GM18508 (cell line): Measurements from ENCODE around the gene OR5K2.

Source experiments
- ATAC-seq: cut with Tn5 transposase; IDR thresholded peaks from one replicate; pipeline ENCODE4 v1.9.1; 2021; ENCODE audit warnings: moderate number of reproducible peaks; ENCODE audit not compliant: insufficient read depth, unreplicated experiment

Gene OR5K2

DNA sequence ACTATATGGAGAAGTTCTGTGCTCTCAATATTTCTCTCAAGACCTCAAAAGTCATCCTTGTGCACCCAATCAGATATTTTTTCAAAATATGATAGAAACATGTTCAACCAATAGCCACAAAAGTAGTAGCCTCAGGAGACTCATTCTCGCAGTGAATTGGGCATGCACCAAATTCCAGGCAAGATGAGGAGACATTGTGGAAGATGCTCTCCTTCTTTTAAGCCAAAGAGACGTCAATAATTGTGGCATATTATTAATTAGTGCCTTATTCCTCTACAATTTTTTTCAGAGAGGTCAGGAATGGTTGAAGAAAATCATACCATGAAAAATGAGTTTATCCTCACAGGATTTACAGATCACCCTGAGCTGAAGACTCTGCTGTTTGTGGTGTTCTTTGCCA lies at the start of gene OR5K2:
TSS of gene OR5K2 (plus strand) at position 301 of the 400 bp plus-strand sequence. CDS start at position 301, 0 bp downstream.
- ATAC-seq = no peak

DNA sequence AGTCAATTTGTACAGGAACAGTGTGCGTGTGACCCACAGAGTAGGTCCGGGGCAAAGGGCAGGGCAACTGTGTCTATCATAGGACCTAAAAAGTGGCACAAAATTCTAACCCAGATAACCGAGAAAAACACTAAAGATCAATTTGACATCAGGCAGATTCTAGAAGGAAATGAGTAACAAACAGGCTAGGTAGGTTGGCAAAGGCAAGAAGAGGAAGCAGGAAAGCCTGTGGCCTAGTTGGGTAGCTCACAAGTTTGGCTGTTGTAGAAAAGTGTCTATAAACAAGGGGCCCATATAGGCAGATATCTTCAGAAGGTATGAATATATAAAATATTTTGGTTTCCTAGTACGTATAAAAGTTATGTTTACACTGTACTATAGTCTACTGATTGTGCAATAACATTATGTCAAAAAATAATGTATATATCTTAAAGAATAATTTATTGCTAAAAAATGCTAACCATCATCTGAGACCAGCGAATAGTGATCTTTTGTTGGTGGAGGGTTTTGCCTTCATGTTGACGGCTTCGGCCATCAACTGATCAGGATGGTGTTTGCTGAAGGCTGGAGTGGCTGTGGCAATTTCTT lies 47.8 kb upstream of the OR5K2 start:
- ATAC-seq = no peak

DNA sequence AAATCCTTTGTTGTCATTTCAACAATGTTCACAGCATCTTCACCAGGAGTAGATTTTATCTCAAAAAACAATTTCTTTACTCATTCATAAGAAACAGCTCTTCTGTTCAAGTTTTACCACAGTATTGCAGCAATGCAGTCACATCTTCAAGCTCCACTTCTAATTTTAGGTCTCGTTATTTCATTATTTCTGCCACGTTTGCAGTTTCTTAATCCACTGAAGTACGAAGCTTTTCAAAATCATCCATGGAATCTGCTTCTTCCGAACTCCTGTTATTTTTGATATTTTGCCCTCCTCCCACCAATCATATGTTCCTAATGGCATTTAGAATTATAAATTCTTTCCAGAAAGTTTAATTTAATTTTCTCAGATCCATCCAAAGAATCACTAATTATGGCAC lies 47.1 kb upstream of the OR5K2 start:
- no peak for ATAC-seq

DNA sequence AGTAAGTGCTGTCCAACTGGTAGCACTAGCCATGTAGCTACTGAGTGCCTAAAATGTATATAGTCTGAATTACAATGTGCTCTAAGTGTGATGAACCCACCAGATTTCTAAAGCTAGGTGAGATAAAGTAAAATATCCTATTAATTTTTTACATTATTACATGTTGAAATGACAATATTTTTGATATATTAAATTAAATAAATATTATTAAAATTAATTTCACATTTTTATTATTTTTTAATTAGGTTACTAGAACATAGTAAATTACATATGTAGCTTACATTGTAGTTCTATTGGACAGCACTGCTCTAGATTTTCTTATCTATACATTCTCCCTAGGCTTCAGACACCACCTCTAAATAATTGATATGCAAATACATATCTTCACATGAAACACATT lies 43.7 kb upstream of the OR5K2 start:
- no peak for ATAC-seq

DNA sequence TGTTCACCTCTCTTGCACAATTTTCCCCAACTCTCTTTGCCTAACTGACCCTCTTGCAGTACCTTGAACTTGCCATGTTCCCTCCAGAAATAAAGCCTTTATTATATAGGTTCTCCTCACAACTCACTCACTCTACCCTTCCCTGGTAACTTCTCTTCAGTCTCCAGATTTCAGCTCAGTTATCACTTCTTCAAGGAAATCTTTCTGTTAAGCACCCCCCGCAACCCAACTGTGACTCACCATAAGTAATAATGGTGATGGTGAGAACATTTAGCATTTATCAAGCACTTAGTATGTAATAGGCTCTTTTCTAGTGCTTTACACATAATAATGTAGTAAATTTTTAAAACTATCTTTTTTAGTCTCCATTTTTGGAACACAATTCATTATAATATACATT lies 42.6 kb upstream of the OR5K2 start:
- ATAC-seq = no peak

DNA sequence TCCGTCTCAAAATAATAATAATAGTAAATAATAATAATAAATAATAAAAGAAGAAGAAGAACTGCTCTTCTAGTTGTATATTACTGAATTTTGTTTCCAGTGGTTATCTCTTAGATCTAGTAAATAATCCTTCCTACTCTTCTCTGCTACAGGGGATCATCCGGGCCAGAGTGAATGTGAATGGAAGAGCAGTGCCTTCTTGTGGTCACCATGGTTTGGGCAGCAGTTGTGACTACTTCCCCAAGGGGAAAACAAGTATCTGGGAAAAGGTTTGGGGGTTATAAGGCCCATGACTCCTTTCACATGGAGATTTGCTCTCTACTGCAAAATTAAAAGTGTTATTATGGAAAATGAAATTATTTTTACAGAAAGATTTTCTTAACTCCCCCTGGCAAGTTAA lies 39.9 kb upstream of the OR5K2 start:
- ATAC-seq = no peak

DNA sequence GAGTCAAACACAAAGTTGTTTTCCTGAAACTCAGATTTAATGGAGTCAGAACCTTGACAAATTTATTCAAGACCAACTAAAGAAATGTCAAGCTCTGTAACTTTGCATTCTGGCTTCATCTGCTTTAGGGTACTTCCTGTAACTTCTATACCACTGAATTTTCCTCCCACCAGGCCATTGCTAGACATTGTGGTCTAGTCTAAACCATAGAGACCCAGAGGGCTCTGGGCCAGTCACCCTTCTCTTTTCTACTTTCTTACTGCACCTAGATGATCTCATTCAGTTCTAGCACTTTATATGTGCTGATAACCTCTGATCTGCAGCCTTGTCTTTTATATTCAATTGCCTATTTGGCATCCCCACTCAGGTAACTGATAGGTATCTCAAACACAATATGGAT lies 37.3 kb upstream of the OR5K2 start:
- ATAC-seq = no peak

DNA sequence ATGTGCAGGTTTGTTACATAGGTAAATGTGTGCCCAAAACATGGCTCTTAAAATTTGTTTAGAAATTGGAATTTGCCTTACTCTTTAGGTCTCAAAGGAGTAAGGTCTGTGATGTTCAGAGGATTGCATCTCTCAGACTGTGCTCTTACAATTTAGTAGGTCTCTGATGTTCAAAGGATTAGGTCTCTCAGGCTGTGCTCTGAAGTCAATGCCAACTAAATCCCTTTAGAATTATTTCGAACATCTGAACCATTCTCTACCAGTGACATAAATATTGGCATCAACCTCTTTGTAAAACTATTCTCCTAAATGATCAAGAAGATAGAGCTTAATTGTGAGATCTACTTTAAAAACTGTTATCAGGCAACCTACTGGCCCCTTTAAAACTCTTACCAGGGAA lies 34.6 kb upstream of the OR5K2 start, which contains the start of gene OR5K1:
TSS of gene OR5K1 (plus strand) at position 301 of the 400 bp plus-strand sequence. CDS start 6,376 bp downstream, outside the sequence.
- ATAC-seq = no peak

DNA sequence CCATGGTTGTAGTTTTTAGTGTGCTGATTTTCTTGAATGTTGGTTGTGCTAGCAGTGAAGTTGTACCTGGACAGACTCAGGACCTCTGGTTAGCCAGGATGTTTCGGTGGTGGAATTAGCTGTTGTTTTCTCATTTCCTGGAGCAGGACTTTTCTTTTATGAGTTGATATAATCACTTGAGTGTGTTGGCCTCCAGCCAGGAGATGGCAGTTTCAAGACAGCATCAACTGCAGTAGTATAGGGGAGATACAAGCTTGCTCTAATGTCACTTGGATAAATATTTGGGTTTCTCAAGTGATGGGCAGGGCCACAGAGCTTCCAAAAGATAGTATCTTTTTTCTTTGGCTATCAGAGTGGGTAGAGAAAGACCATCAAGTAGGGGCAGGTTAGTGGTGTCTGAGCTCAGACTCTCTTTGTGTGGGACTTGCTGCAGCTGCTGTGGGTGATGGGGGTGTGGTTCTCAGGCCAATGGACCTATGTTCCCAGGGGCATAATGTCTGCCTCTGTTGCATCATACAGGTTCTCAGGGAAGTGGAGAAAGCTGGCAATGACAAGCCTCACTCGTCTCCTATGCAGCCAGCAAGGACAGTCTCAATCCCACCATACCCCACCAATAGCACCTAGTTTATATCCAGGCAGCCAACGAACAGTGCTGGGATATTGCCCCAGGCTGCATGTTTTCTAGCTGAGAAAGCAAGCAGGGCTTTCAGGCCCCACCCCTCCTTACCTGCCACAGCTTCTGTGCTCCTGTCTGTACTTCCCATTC lies 14.6 kb upstream of the OR5K2 start:
- ATAC-seq = no peak

DNA sequence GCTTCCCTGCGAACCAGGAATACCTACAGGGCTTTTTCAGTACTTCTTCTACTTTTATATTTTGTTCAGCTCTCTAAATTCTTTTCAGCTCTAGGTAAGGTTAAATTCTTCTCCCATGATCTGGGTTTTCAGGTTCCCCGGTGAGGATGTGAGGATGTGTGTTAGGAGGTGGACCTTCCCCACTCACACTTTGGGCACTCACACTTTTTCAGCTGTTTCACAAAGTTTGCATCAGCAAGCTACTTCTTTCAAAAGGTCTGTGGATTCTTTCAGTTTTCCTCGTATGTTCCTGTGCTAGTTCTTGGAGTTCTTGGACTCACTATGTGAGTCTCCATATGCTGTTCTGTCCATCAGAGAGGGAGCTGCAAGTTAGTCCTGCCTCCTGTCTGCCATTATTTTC lies 13.9 kb upstream of the OR5K2 start:
- ATAC-seq = no peak

DNA sequence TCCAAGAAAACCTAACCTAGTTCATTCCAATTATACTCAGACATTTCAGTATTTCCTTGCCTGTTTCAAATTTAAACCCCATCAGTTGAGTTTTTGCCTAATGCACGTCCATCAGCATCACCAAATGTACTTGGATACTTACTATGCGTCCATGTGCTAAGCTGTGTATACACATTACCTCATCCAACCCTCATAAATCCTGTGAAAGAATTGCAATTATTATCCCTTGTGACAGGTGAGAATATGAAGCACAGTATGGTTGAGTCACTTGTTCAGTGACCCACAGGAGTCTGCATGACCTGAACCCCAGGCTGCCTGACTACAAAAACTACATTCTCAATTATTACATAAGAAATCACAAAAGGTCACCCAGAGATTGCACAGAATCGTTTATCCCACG lies 2.5 kb downstream of the OR5K2 start:
- no peak for ATAC-seq

DNA sequence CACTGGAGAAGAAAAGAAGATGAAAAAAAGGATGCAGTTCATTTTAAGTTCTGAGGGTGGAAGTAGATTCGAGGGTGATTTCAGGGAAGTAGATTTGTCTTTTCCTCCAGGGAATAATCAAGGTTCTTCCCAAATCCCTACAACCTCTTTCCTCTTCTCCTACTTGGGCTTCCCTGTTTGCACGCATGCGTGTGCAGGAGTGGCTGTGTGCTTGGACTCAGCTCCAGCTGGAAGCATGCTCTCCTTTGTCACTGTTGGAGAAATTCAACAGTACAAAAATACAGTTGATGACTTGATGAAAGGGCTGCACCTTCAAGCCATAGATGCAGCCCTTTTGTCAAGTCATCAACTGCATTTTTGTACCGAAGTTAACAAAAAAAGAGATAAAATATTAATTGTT lies 3.8 kb downstream of the OR5K2 start:
- ATAC-seq = no peak

DNA sequence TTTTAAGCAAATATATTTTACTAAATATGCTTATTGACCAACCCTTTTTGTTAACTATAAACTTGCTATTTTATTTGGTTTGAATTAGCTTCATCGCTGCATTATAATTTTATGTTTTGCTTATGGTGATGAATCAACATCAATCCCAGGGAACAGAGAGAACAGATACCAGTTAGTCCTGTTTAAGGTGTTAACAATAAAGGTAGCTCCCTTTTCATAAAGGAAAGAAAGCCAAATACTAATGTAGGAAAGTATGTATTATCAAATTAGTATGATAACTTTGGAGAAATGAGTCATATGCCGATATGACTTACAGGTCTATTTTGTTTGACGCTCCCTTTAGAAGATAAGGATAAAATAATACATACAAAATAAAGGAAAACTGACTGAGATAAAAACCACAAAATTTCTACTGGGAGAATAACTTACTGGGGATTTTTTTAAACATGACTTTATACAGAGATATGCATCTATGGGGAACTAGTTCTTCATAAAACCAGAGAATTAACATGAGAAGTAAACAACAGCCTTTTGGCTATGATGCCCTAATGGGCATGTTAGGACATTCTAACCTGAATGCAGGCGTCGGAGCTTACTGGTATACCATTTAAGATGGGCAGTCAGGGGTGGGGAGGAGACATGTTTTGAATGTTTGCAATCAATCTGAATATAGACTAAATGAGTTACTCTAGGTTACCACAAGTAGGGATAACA lies 4.5 kb downstream of the OR5K2 start:
- no peak for ATAC-seq

DNA sequence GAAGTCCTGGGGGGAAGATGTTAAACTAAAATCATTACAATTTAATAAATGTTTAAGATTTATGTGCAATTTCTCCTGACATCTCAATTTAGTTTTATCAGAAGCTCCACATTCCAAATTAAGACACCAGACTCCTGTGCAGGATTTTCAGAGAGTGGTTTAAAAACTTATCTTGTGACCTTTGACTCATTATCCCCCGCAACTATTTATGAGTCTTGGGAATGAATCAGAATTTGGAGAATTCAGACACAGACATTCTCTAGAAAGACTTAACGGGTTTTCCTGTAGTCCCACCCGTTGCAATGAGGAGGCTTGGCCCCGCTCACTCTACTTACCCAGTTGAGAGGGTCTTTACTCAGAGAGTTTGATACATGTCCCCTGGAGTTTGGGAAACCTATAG lies 7.1 kb downstream of the OR5K2 start:
- no peak for ATAC-seq

DNA sequence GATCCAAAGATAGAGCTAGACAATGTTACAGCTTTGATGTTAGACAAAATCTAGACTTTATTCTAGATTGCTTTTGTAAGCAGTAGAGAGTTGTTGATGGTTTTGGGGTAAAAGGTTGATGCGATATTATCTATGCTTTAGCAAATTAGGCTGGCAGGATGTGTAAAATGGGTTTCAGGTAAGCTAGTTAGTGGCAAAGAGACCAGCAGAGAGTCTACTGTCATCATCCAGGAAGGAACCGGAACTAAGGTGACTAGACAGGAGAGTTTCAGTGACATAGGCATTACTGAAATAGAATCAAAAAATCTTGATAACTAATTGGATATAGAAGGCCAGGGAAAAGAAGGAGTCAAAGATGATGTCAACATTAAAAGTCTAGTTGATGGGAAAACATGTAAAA lies 11.1 kb downstream of the OR5K2 start:
- ATAC-seq = no peak

DNA sequence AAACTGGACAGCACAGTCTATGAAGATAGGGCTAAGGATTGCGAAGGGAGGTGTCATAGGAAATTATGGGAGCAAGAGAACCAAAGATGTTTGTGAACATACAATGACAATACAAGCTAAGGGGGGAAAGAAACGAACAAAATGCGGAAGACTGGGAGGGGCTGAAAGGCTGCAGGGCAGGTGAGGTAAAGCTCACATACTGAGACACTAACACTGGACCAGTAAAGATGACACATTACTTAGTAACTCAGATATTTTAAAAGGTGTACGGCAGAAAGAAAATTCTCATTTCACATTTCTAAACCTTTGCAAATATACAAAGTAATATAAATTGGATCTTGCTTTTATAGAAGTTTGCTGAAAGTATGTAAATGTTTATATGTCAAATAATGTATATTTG lies 15.1 kb downstream of the OR5K2 start:
- ATAC-seq = no peak

DNA sequence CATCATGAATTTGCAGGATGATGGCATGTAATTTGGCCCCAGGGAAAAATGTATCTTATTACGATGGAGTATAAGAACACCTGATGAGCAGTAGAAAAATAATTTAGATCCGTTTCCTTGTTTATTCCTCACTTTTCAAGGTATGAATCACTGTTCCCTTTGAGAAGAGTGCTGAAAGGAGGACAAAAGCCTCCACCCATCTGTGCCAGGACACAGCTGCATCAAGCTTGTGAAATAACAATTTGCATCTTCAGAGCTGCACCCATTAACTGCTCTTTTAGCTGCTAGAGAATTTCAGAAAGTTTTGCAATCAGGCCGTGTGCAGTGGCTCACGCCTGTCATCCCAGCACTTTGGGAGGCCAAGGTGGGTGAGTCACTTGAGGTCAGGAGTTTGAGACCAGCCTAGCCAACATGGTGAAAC lies 15.6 kb downstream of the OR5K2 start:
- no peak for ATAC-seq

DNA sequence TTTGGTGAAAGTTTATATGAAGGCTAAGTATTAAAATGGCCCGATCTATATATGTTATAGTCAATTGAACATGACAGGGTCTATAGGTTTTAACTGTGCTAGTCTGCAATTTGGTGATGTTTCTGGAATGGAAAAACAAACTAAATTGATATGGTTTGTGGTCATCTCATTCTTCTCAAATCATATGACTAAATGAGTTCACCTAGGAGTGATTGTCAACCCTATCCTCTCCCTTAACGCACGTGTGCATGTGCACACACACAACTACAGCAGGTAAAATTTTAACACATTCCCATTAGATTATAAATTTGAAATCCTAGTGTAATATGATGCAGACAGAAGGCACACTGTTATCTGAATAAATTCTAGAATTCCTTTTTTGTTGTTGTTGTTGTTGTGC lies 16.3 kb downstream of the OR5K2 start:
- ATAC-seq = no peak

DNA sequence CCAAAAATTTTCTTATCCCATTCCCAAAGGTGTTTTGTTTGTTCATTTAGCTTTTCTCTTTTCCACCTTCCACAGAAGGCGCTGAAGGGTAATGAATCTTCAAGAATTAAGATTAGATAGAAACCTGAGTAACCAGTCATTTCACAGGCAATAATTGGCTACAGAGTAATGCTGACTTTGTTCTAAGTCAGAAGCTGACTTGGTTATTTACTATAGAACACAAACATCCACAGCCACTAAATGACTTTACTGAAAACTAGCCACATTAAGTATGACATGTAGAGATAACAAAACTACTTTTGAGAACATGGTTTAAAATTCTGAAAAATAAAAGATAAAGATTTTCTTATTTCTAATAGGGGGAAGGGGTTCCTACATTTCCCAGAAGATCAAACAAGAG lies 17.5 kb downstream of the OR5K2 start:
- no peak for ATAC-seq

DNA sequence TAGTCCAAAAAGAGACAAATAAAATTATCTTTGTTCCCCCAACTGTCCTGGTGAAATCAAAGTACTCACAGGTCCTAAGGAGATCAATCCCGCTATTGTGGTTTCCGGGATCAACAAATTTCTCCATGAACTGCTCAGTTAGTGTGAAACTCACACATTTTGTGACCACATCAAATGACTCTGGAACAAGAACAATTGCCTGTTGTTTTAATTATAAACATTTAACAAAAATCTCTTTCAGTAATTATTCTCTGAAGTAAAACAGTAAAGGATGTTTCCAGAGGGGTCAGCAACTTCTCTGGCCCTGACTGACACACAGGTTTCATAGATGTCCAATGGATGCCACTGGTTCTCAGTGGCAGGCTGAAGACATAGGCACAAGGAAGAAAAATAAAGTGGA lies 21.3 kb downstream of the OR5K2 start:
- ATAC-seq = no peak

DNA sequence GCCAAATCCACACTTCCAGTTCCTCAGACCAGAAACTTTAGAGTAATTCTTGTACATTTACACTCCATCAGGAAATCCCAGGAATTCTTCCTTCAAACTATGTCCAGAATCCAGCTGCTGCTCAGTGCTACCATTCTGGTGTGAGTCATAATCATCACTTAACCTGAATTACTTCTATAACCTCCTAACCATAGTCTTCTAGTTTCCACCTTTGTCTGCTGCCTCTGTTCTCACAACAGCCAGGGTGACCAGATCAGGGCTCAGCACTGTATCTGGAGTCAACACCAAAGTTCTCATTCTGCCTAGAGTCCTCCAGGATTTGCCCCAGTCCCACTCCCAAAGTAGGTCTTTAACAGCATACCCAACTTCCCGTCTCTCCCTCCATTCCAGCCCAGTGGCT lies 21.9 kb downstream of the OR5K2 start:
- ATAC-seq = no peak
